Inflammatory macrophage (primary cell): ENCODE measurements around the gene MAST1.
"Not testable (repeated sequence)": the region's sequence is repeated elsewhere in the genome, so short reads cannot be mapped to it uniquely, and the experiment has no call there.

ENCODE experiments used
- DNase-seq, 2 donors: peaks; one replicate each; pipeline ENCODE4 v3.0.0-alpha.2; 2020 to 2022

The MAST1 gene

GRCh38 chr19:12899891-12900518, 61.7 kb downstream of the MAST1 start:
- no peak for DNase-seq

GRCh38 chr19:12907166-12907565, 68.9 kb downstream of the MAST1 start:
- DNase-seq, result no peak

DNA sequence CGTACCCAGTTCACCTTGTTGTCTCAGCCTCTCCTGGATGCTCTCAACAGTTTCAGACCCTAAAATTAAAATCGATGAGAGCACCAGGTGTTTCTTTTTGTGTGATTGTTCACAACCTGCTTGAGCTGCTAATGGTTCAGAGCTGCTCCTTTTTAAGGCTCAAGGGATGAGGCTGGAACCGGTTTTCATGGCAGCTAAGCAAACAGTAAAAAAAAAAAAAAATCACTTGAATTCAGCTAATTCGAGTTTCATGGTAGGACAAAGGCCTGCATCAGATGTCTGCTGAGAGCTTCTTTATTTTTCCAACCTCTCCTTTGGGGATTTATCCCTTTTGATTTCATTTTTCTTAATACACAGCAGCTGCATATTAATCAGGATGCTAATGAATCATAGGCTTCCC, 74.3 kb downstream of the MAST1 start:
- no peak for DNase-seq

DNA sequence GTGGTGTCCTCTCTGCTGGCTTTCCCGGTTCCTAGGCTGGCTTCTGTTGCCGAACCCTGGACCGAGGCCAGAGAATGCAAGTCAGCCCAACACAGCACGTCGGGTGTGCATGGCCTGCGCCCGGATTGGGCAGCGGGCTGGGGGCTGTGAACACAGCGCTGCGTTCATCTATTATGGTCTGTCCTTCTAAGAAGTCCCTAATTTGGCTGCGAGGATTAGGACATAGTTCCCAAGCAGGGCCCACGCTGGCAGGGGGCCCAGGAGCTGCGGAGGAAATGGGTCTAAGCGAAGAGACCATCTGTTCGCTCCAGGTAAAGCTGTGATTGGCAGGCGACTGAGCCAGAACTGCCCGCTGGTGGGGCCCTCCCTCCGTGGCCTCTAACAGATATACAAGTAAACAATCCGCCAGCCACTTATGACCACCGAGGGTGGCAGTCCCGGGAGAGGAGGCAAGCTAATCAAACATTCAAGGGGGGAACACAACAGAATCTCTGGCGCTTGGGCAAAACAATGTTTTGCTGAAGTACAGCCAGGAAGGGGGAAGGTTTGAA, 74.8 kb downstream of the MAST1 start:
- DNase-seq, result no peak

- DNase-seq, result peak; percentile 45 to 60
Observed at GRCh38 chr19:12913851-12914690, 75.8 kb downstream of the MAST1 start.

- DNase-seq, result not testable (repeated sequence)
Observed at GRCh38 chr19:12915860-12916259, 77.5 kb downstream of the MAST1 start.

GRCh38 chr19:12918253-12918652, 79.9 kb downstream of the MAST1 start:
- DNase-seq, result no peak

GRCh38 chr19:12921047-12921446, 82.7 kb downstream of the MAST1 start:
- no peak for DNase-seq

- no peak for DNase-seq
Observed at GRCh38 chr19:12922959-12923358, 84.6 kb downstream of the MAST1 start.
